Posterior cingulate gyrus (tissue), 11 donors: ENCODE measurements around the gene XKR7.

Experiments used
- DNase-seq, 10 donors: peaks; one replicate each; pipeline versions ENCODE4 v3.0.0 to v3.0.0-alpha.2; 2020 to 2021; ENCODE audit warnings: mixed read lengths in 3 of 10
- intact Hi-C: fragments of 100-400 bp; cut with DNase I; formaldehyde crosslinking; loops from one replicate; pipeline ENCODE4 v1.15.1; 2023

Gene XKR7

DNA sequence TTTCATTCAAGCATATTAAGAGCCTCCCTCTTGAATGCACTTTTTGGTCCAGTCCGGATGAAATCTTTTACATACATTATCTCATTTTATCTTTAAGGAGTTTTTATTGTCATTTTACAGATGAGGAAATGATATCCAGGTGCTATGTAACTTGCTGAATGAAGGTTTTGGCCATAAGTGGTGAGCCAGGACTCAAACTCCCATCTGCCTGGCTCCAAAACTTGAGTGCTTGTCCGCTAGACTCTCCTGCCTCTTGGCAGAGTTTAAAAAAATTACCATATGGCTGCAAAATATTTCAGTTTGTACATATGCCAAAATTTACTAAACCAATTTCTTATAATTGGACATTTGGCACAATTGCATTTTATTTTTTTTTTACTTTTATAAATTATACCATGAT lies 28.3 kb upstream of the XKR7 start:
- intact Hi-C loops: no loop called here
- DNase-seq: no peak

DNA sequence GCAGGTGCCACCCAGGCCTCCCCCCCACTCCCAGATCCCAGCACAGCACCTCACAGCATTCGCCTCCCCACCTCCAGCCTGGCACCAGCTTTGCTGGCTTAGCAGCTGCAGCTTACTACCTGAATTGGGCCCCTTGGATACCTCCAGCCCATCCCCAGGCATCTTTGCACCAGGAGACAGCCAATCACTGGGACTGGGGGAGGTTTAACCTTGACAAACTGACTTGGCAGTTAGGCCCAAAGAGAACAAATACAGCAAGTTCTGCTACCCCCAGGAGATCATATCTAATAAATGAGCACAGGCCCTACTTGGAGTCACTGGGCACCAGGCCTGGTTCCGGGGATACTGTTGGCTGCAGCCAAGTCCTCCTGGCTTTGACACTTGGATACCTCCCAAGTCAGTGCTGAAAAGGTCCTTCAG lies 24.9 kb upstream of the XKR7 start:
- intact Hi-C loops: no loop called here
- peak in 2 of 10 donors; percentile 17 to 18 for DNase-seq

DNA sequence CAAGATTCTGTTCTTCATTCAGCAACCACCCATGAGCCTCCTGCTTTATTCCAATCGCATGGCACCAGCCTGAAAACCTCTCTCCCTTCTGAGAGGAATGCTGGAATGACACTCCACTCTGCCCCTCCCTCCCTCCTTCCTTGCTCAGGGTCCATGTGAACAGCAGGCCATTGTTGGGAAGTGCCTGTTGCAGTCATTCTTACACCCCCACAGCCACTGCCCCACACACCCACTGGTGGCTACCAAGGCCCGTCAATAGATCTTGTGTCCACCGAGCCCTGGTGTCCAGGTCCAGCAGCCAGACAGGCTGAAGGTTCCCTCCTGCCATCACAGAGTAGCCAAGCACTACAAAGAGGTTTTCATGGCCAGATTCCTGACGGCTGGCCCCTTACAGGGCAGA lies 22.6 kb upstream of the XKR7 start:
- no peak for DNase-seq
- intact Hi-C loops: no loop called here

DNA sequence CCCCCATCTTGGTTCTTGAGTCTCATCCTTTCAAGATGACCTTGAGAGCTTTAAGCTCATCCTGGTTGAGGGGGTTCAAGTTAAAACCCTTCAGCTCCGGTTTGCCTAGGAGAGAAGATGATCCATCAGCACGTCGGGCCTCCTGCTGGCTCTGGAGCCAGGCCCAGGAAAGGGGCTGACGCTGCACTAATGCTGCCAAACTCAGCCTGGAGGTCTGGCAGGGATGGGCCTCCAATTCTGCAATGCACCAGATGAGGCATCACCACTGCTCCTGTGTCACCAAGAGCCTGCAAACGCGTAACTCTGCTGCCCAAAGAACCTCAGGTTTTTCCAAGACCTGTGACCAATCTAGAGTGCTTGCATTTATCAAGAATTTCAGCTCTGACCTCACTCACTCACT lies 22.2 kb upstream of the XKR7 start:
- peak in 7 of 10 donors; percentile 17 to 88 (median 34) for DNase-seq
- intact Hi-C loops: no loop called here

DNA sequence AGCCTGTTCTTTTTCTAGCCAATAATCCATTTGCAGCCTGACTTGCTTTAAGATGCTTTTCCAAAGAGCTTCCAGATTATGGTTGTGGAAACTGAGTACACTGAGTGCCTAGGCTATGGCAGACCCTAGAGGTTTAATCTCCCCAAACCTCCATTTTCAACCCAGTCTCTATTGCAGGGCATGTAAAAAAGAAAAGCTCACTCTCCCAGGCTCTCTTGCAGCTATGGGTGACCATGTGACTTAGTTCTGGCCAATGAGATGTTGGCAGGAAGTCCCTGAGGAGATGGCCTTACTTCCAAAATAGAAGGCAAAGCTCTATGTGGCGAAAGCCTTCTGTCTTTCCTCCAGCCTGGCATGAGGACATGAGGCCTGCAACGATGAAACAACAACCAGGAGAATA lies 19.9 kb upstream of the XKR7 start:
- intact Hi-C loops: no loop called here
- DNase-seq: no peak

DNA sequence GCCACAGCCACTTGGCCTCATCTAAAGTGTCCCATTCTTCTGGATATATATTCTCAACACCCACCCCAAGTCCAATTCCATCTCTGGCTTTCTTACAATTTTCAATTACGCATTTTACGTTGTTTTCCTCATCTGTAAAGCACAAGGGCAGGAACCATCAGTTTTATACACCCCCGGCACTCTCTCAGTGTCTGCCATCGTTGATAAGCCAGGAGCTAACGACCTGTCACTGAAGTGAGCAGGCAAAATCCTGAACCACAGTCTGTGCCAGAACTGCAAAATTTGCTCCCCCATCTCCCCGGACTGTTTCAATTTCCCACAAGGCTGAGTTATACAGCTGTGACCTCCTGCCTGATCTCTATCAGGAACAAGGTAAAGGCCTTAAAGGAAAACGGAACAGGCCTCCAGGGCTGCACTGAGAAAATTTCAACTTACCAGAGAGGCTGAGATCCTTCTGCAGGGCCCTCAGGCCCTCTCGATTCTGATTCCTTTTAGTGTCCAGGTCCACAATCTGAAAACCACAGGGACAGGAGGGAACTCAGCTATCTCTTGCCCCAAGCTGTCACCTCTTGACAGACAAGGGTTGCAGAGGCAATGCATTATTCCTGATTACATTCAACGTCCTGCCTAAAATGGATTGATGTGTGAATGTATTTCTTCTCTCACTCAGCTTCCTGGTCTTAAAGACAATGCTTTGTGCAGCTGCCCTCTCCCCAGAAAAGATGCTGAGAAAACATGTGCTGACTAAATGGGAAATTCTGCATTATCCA lies 17.9 kb upstream of the XKR7 start:
- no peak for DNase-seq
- intact Hi-C loops: loop anchor here (5.0 to 10.0 kb wide), 3 partner anchors 78 to 155 kb away; partner anchors contain the start of genes DUSP15, TM9SF4 and TTLL9

DNA sequence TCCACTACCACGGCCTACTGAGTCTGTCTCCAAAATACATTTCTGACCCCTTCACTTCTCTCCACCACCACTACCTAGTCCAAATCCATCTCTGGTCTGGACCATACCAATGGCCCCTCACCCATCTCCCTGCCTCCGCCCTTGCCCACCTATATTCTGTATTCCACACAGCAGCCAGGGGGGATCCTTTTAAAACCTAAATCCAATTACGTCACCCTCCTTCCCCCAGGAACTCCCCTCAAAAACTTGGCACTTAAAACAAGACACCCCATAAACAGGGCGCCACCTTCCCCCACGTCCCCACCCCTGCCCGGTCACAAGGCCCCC lies 16.8 kb upstream of the XKR7 start:
- intact Hi-C loops: loop anchor here (5.0 to 10.0 kb wide), 3 partner anchors 79 to 154 kb away; partner anchors contain the start of genes DUSP15, TM9SF4 and TTLL9

DNA sequence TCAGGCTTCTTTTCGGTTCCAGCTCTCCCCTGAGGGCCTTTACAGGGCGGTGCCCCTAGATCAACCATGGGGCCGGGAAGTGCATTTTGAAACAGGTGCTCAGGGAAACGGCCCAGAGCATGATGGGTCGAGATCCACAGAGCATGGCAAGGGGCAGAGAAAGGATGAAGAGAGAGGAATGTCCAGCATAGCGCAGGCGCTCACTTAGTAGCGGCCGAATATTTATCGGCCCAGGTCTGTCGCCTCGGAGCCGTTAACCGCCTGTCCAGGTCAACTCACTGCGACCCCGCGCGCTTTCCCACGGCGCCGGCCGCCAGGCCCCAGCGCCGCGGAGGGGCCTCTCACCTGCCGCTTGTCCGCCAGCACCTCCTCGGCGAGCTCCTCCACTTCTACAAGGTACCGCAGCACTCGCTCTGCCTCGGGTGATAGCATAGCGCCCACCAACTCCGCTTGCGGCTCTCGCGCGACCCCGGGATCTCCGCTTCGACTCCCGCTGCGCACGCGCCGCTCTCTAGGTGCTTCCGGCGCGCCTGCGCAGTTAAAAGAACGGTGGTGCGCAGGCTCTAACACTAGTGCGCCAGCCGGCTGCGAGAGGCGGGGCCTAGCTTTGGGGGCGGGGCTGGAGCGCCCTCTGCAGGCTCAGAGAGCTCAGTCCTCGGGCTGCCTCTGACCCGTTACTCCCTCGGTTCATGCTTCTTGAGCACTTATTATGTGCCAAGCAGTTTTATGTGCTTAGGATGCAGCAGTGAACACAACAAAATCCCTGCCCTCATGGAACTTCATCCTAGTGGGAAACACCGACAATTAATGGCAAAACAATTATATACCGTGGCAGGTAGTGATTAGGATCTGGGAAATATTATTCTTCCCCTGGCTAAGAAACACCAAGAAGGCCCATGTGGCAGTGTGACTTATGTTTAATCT lies 16.2 kb upstream of the XKR7 start, which contains the start of gene PDRG1:
Gene PDRG1, minus strand, starts transcription at position 517 of the 924 bp plus-strand sequence. Its CDS starts 85 bp downstream, at position 432.
- peak; percentile 82 to 99 (median 90) for DNase-seq
- intact Hi-C loops: loop anchor here (1.0 to 10.0 kb wide), 6 partner anchors 17 to 153 kb away; partner anchors contain the start of genes DUSP15, TM9SF4, TTLL9 and XKR7

More for the DNA sequence above, 16.8 kb upstream of the XKR7 start:
- DNase-seq: no peak

DNA sequence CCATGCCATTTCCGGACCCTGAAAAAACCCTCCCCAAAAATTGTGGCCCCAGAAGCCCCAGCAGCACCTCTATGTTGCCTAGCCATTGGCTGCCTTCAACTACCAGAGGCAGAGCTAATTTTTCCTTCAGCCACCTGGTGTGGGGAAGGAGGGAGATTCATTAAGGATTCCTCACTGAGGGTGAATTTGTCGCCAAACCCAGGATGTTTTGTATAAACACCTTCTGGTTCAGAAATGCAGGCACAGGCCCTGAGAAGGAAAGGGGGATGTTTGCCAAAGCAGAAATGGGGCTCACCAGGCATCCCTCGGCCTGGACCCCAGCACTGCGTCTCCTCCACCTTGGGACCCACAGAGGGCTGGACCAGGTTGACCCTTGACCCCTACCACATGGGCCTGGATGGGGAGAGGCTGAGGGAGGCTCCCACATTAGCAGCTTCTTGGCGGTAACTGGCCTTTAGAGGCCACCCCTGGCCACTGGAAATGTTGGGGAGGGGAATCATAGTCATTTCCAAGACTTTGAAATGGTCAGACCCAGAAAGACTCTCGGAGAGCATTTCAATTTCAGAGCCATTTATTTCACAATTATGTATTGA lies 14.3 kb upstream of the XKR7 start:
- no peak for DNase-seq
- intact Hi-C loops: loop anchor here (5.0 to 10.0 kb wide), 3 partner anchors 79 to 151 kb away; partner anchors contain the start of genes DUSP15, TM9SF4 and TTLL9

DNA sequence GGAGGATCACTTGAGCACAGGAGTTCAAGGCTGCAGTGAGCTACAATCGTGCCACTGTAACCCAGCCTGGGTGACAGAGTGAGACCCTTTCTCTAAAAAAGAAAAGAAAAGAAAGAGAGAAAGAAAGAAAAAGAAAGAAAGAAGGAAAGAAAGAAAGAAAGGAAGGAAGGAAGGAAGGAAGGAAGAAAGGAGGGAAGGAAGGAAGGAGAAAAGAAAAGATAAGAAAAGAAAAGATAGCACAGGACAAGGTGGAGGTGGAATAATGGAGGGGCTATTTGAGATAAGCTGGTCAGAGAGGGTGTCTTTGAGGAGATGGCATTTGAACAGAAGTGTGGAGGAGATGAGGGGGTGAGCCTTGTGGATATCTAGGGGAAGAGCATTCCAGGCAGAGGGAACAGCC lies 13.5 kb upstream of the XKR7 start:
- no peak for DNase-seq
- intact Hi-C loops: loop anchor here (5.0 to 10.0 kb wide), 3 partner anchors 78 to 150 kb away; partner anchors contain the start of genes DUSP15, TM9SF4 and TTLL9

DNA sequence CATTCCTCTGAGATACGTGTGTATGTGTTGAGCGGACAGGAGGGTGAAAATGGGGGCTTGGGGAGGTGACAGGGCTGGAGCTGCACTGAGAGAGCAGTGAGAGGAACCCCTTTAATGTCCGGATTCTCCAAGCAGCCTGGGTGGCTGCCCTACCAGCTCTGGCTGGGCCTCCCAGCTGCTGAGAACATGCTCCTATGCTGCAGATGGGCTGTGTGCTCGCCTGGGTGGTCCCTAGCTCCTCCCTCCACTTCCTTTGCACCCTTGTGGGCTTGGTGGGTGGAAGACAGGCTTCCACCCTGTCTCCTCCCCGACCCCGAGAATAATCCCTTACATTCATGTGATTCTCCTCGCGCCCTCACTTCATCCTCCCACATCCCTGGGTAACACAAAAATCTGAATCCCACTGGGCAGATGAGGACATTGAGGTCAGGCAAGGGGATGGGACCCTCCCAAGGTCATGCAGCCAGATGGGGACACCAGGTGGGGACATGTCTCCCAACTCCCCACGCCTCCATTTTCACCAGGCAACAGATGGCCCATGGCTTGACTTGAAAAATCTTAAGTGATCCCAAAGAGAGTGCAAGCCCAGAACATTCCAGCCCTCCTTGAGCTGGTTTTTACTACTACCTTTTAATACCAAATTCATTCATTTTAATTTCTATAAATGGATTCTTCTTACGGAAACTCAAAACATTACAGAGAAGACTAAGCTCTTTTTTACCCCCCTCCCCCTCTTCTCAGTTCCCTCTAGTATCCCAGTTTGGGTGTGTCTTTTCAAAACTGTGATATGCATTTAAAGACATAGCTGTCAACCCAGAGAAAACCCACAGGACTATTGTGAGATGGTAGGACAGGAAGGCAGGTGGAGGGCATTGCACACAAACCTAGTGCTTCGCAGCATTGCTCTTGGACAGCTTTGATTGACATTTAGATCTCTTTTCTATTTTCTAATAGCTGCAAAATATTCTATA lies 11.1 kb upstream of the XKR7 start:
- DNase-seq: no peak
- intact Hi-C loops: loop anchor here (10.0 kb wide), 1 partner anchor 148 kb away; the partner anchor contains the start of gene TM9SF4

DNA sequence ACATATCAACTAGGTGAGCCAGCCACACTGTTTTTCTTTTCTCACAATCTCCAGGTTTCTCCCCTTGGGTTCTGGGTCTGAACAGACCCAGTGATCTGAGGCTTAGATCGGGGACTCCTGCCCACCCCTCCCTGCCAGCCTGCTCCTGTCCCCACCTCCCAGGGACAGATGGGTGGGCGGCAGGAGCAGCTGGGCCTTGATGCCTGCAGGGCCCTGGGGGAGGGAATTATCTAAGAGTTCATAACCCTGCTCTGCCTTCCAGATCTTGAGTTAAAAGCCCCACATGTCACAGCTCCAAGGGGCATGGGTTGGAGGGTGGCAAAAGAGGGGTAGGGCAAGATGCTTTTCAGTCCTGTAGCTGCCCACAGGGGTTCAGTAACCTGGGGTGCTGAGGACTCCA lies 5.2 kb upstream of the XKR7 start:
- no peak for DNase-seq
- intact Hi-C loops: no loop called here

DNA sequence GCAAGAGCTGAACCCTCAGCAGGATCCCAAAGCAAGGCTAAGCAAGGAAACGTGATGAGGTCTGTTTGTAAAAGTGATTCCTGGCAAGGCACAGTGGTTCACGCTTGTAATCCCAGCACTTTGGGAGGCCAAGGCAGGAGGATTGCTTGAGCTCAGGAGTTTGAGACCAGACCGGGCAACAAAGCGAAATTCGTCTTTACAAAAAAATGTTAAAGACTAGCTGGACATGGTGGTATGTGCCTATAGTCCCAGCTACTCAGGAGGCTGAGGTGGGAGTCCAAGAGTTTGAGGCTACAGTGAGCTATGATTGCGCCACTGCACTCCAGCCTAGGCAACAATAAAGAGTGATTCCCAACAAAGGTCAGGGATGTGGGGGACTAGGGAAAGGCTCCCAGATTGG lies 4.1 kb upstream of the XKR7 start:
- no peak for DNase-seq
- intact Hi-C loops: no loop called here

DNA sequence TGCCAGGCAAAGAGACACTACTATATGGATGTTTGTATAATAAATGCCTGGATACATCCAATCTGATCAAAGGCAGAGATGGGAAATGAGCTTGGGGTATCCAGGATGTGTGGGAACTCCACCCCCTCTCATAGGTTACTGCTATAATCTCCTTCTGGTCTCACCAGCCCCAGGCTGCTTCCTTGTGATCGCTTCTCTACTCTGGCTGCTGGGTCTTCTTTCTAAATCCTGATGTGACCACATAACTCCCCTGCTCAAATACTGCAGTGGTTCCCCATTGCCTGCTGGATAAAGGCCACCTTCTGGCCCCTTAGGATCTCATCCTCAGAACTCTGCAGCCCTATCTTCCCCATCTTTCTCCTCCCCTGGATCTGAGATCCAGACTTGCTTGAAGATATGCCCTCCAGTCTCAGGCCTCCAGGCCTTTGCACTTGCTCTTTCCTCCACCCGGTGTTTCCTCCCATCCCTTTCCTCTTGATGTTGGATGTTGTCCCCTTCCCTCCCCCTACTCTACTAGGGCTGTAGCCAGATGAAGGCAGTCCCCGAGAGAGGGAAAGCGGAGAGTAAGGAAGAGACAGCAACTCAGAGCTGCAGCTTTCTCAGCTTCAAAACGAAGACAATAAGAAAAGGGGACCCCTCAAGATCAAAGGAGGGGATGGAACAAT lies 828 bp upstream of the XKR7 start:
- intact Hi-C loops: no loop called here
- DNase-seq: no peak

DNA sequence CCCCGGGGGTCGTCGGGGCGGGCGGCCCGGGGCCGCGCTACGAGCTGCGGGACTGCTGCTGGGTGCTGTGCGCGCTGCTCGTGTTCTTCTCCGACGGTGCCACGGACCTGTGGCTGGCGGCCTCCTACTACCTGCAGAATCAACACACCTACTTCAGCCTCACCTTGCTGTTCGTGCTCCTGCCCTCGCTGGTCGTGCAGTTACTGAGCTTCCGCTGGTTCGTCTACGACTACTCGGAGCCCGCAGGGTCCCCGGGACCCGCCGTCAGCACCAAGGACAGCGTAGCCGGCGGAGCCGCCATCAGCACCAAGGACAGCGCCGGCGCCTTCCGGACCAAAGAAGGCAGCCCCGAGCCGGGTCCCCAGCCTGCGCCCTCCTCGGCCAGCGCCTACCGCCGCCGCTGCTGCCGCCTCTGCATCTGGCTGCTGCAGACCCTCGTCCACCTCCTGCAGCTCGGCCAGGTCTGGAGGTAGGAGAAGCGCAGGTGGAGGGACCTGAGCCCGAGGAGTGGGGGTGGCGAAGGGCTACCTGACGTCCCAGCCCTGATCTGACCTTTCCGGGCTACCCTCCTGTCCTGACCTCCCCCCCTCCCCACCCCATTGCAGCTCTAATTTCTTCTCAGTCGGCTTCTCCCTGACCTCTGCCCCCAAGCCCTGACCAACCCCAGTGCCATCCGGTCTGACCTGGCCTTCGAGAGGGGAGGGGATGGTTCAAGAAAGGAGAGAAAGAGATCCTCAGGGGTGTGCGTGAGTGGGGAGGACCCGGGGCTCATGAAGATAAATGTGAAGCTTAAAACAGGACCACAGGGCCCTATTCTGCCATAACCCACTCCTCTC lies 558 bp downstream of the XKR7 start:
- peak; percentile 45 to 93 (median 66) for DNase-seq
- intact Hi-C loops: loop anchor here (1.0 kb wide), 1 partner anchor 16 kb away; the partner anchor contains the start of gene PDRG1

DNA sequence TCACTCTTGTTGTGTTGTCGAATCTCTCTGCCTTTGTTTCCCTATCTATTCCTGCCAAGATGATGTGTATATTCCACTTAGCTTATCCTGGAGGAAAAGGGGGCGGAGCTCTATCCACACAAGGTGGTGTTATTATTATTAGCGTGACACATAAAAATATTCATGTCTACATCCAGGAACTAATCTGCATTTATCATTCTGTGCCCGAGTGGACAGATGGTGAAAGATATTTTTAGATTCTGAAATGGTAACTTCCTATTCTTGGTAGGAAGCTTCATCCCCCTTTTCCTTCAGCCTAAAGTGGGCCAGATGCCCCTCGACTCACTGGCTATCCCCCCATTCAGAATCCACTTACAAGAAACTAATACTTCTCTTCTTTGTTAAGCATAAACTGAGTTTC lies 2.0 kb downstream of the XKR7 start:
- DNase-seq: no peak

DNA sequence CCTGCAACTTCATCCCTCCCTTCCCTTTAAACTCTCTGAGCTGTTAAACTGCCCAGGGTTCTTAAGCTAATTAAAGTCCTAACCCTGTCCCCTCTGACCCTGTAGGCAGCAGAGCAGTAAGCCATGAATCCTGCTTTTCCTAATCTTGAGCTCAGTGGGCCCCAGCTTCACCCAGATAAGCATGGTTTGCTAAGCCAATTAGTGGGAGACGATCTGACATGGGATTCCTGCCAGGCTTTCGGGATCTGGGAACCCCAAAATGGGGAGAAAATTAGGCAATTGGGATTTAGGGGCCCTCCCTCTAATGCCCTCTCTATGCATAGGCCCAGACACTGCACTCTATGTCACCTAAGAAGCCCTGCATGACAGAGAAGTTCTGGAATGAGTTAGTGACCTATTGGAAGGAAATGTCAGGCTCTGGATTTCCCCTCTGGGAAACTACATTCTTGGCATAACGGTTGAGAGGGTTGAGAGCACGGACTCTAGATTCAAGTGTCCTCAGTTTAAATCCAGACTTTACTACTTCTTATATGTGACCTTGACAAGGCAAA lies 4.6 kb downstream of the XKR7 start:
- intact Hi-C loops: no loop called here
- no peak for DNase-seq

More for the DNA sequence above, 2.0 kb downstream of the XKR7 start:
- intact Hi-C loops: no loop called here

DNA sequence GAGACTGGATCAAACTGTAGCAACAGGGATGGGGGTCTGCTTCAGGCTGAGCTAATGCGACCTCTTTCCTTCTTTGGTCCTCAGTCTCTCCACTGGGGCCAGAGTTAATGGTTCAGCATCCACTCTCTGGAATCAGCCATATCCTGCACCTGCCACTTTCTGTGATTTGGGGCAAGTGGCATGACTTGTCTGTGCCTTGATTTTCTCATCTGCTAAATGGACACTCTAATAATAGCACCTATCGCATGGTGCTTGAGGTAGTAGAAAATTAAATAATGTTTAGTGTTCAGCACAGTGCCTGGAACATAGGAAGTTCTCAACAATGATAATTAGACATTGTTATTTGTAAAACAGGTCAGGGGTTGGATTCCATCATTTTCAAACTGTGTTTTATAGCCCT lies 6.3 kb downstream of the XKR7 start:
- no peak for DNase-seq
- intact Hi-C loops: no loop called here
